Measurements from ENCODE around the gene UBE2K. TPM values are rescaled to one million over a fixed set of nuclear protein-coding genes. Genes with fewer than 3 reads are reported as not detected.

UBE2K gene
- total RNA-seq, 2 experiments from 2014 or later = 35.9 to 41.3 TPM

DNA sequence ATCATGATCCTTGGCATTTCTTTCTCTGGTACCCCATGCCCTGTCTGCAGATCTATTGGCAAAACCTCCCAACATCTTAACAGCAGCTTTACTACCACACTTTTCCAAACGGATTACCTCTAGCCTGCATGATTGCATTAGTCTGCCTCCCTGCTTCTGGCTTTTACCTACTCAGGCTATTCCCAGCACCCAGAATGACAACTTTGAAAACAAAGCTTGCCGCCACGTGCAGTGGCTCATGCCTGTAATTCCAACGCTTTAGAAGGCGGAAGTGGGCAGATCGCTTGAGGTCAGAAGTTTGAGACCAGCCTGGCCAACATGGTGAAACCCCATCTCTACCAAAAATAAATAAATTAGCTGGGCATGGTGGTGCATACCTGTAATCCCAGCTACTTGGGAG, 60.2 kb downstream of the UBE2K start:
- H3K27ac Mint-ChIP-seq = no peak overlapping the region
- DNase-seq (no peak), ATAC-seq (ENCODE audit: poor library complexity) (no peak)
- peaks cover 80% of the 10 kb centered on the region for H3K36me3 Mint-ChIP-seq (ENCODE audit: low read depth)
- no peak overlapping the region for H3K4me3 ChIP-seq (ENCODE audit: low read length)
- no peaks in the 10 kb centered on the region for H3K9me3 Mint-ChIP-seq
- no peaks in the 10 kb centered on the region for H3K27me3 Mint-ChIP-seq
- POLR2A ChIA-PET = no interaction called here
- CTCF ChIA-PET = no interaction called here
- H3K4me1 ChIP-seq (ENCODE audit: insufficient read depth, low read length) = no peaks in the 10 kb centered on the region
- peaks cover 34% of the 10 kb centered on the region for H3K36me3 ChIP-seq (ENCODE audit: insufficient read depth, low read length)
- no peaks in the 10 kb centered on the region for H3K4me1 Mint-ChIP-seq (ENCODE audit: low read depth)
- no peak overlapping the region for H3K4me3 Mint-ChIP-seq
- H3K27me3 ChIP-seq (ENCODE audit: control insufficient read depth in 1 of 2, insufficient read depth in 2 of 2, low read length in 2 of 2) = no peaks in the 10 kb centered on the region
- H3K27ac ChIP-seq (ENCODE audit: low read depth in 1 of 2, low read length in 2 of 2) = no peak overlapping the region
- TF ChIP-seq, protein P1, sequence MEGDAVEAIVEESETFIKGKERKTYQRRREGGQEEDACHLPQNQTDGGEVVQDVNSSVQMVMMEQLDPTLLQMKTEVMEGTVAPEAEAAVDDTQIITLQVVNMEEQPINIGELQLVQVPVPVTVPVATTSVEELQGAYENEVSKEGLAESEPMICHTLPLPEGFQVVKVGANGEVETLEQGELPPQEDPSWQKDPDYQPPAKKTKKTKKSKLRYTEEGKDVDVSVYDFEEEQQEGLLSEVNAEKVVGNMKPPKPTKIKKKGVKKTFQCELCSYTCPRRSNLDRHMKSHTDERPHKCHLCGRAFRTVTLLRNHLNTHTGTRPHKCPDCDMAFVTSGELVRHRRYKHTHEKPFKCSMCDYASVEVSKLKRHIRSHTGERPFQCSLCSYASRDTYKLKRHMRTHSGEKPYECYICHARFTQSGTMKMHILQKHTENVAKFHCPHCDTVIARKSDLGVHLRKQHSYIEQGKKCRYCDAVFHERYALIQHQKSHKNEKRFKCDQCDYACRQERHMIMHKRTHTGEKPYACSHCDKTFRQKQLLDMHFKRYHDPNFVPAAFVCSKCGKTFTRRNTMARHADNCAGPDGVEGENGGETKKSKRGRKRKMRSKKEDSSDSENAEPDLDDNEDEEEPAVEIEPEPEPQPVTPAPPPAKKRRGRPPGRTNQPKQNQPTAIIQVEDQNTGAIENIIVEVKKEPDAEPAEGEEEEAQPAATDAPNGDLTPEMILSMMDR (IDR thresholded peaks at IDR 0.05) = no peak
- intact Hi-C loops (cut with DNase I, micrococcal nuclease) = loop anchor here in 1 of 2 experiments (10.0 kb wide), 1 partner anchor 63 kb away; the partner anchor contains the start of gene UBE2K
- H3K9me3 ChIP-seq (ENCODE audit: control insufficient read depth in 1 of 2, insufficient read depth in 1 of 2, low read length in 2 of 2) = no peaks in the 10 kb centered on the region

DNA sequence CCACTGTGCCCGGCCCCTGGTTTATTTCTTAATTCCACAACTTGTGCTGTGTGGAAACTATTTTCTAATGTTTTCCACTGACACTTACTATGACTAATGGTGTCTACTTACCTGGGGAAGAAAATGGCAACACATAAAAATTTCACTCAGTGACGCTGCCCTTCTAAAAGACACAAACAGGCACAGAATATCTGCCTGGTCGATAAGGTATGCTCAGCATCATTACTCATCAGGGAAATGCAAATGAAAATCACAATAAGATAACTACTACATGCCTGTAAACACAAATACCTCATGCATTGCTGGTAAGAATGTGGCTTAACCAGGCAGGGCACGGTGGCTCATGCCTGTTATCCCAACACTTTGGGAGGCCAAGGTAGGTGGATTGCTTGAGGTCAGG, 61.6 kb downstream of the UBE2K start:
- Histone ChIP-seq H3K27ac (ENCODE audit: low read depth in 1 of 2, low read length in 2 of 2) (no peak overlapping the region), H3K4me3 (ENCODE audit: low read length) (no peak overlapping the region), H3K36me3 (ENCODE audit: insufficient read depth, low read length) (peaks cover 41% of the 10 kb centered on the region), H3K27me3 (ENCODE audit: control insufficient read depth in 1 of 2, insufficient read depth in 2 of 2, low read length in 2 of 2) (no peaks in the 10 kb centered on the region), H3K4me1 (ENCODE audit: insufficient read depth, low read length) (no peaks in the 10 kb centered on the region), H3K9me3 (ENCODE audit: control insufficient read depth in 1 of 2, insufficient read depth in 1 of 2, low read length in 2 of 2) (no peaks in the 10 kb centered on the region)
- ATAC-seq (ENCODE audit: poor library complexity) (no peak), DNase-seq (no peak)
- POLR2A ChIA-PET = no interaction called here
- Mint-ChIP-seq H3K4me3 (no peak overlapping the region), H3K4me1 (ENCODE audit: low read depth) (no peaks in the 10 kb centered on the region), H3K36me3 (ENCODE audit: low read depth) (peaks cover 74% of the 10 kb centered on the region), H3K9me3 (no peaks in the 10 kb centered on the region), H3K27ac (no peak overlapping the region), H3K27me3 (no peaks in the 10 kb centered on the region)
- intact Hi-C loops (cut with DNase I, micrococcal nuclease) = loop anchor here in 1 of 2 experiments (10.0 kb wide), 1 partner anchor 65 kb away; the partner anchor contains the start of gene UBE2K
- CTCF ChIA-PET = no interaction called here
- TF ChIP-seq, protein P1 (IDR thresholded peaks at IDR 0.05) = no peak

- Mint-ChIP-seq H3K9me3 (no peaks in the 10 kb centered on the region), H3K4me1 (ENCODE audit: low read depth) (no peaks in the 10 kb centered on the region), H3K36me3 (ENCODE audit: low read depth) (peaks cover 73% of the 10 kb centered on the region), H3K4me3 (no peak overlapping the region), H3K27ac (no peak overlapping the region), H3K27me3 (no peaks in the 10 kb centered on the region)
- ChIA-PET CTCF (no interaction called here), POLR2A (no interaction called here)
- Histone ChIP-seq H3K4me3 (ENCODE audit: low read length) (no peak overlapping the region), H3K4me1 (ENCODE audit: insufficient read depth, low read length) (no peaks in the 10 kb centered on the region), H3K9me3 (ENCODE audit: control insufficient read depth in 1 of 2, insufficient read depth in 1 of 2, low read length in 2 of 2) (no peaks in the 10 kb centered on the region), H3K27me3 (ENCODE audit: control insufficient read depth in 1 of 2, insufficient read depth in 2 of 2, low read length in 2 of 2) (no peaks in the 10 kb centered on the region), H3K36me3 (ENCODE audit: insufficient read depth, low read length) (peaks cover 41% of the 10 kb centered on the region), H3K27ac (ENCODE audit: low read depth in 1 of 2, low read length in 2 of 2) (no peak overlapping the region)
- TF ChIP-seq, protein P1 (IDR thresholded peaks at IDR 0.05) = no peak
- ATAC-seq (ENCODE audit: poor library complexity) = no peak
- intact Hi-C loops (cut with DNase I, micrococcal nuclease) = no loop called here
- DNase-seq = no peak
Measured at GRCh38 chr4:39761005-39761667, 63.2 kb downstream of the UBE2K start.

All from CD4-positive, alpha-beta T cell (primary cell).